ENCODE measurements around the gene EFNA3.

EFNA3 gene

GRCh38 chr1:155091071-155092051 is 12.7 kb downstream of the EFNA3 start:
- TF ChIP-seq CTCF (conservative IDR thresholded peaks at IDR 0.05), result peak; percentile 97
- no peak overlapping the region for H3K27ac ChIP-seq

- no peak for TF ChIP-seq CTCF (conservative IDR thresholded peaks at IDR 0.05)
- no peak overlapping the region for H3K27ac ChIP-seq
Measured at GRCh38 chr1:155092131-155092530, 13.5 kb downstream of the EFNA3 start.

GRCh38 chr1:155092641-155093040 is 14.0 kb downstream of the EFNA3 start:
- TF ChIP-seq CTCF (conservative IDR thresholded peaks at IDR 0.05), result no peak
- H3K27ac ChIP-seq, result no peak overlapping the region

GRCh38 chr1:155093911-155094621 is 15.4 kb downstream of the EFNA3 start:
- TF ChIP-seq CTCF (conservative IDR thresholded peaks at IDR 0.05), result peak; percentile 72
- H3K27ac ChIP-seq, result peak overlapping the region; percentile 34; the same call in 1 of the 2 replicates

- peak overlapping the region; percentile 34; the same call in 1 of the 2 replicates for H3K27ac ChIP-seq
- peak; percentile 27 for TF ChIP-seq CTCF (conservative IDR thresholded peaks at IDR 0.05)
Measured at GRCh38 chr1:155094622-155094948, 15.9 kb downstream of the EFNA3 start.

GRCh38 chr1:155099331-155099730 is 20.7 kb downstream of the EFNA3 start:
- no peak for TF ChIP-seq CTCF (conservative IDR thresholded peaks at IDR 0.05)
- H3K27ac ChIP-seq, result no peak overlapping the region

- H3K27ac ChIP-seq, result no peak overlapping the region
- TF ChIP-seq CTCF (conservative IDR thresholded peaks at IDR 0.05), result no peak
Measured at GRCh38 chr1:155103325-155103724, 24.7 kb downstream of the EFNA3 start.

All from VCaP (cell line).